ENCODE results near the gene RAD51B. TPM values are rescaled to one million over a fixed set of nuclear protein-coding genes. Genes with fewer than 3 reads are reported as not detected.

Gene RAD51B
- total and polyA plus RNA-seq, 4 donors, result 2.8 to 39.6 (median 13.3) TPM; not detected in 1

DNA sequence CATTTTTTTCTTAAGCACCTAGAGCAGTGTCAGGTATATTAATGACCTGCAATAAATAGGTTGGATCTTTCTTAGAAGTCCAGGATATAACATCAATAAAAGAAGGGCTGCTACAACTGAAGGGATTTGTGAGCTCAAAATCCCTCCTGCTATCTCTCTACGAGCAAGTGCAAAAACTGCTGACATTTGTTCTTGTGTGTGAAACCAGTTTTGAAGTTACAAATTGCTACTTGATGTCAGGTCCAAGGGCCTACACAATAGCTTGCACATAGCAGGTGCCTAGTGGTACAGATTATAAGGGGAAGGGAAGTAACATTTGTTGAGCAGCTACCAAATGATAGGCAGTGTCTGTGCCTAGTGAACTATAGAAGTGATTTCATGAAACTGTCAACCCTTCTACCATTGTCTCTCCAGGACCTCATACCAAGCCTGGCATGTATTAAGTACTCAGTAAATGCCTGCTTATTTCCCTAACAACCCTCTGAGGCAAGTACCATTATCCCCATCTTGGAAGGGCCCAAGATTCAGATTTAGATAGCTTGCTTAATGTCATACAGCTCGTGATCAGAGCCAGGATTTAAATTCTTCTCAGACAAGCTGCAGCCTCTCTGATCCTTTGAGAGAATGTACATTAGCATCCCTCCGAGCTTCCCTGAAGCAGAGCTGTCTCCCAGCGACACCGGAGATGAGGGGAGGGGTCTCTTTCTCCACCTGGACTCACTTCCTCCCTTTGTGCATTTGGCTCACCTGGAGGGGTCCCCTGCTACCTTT is 673.0 kb downstream of the RAD51B start:
- ATAC-seq (ENCODE audit: low FRiP score) (no peak), DNase-seq (no peak)
- Histone ChIP-seq H3K9me3 (ENCODE audit: control insufficient read depth, low read length) (no peaks in the 10 kb centered on the region), H3K4me3 (ENCODE audit: low read length in 2 of 2) (no peak overlapping the region), H3K27ac (ENCODE audit: low read depth in 1 of 2, low read length in 2 of 2) (no peak overlapping the region), H3K4me1 (ENCODE audit: control insufficient read depth in 1 of 2, insufficient read depth in 2 of 2, low read length in 2 of 2) (no peaks in the 10 kb centered on the region), H3K36me3 (ENCODE audit: control insufficient read depth in 1 of 2, insufficient read depth in 2 of 2, low read length in 1 of 2) (no peaks in the 10 kb centered on the region), H3K27me3 (ENCODE audit: control insufficient read depth in 1 of 2, insufficient read depth in 2 of 2, low read length in 1 of 2) (no peaks in the 10 kb centered on the region)
- 94 to 95% methylated on average over 5 of the region's 5 CpGs for WGBS, 2 donors
- intact Hi-C loops (cut with DNase I), result no loop called here

DNA sequence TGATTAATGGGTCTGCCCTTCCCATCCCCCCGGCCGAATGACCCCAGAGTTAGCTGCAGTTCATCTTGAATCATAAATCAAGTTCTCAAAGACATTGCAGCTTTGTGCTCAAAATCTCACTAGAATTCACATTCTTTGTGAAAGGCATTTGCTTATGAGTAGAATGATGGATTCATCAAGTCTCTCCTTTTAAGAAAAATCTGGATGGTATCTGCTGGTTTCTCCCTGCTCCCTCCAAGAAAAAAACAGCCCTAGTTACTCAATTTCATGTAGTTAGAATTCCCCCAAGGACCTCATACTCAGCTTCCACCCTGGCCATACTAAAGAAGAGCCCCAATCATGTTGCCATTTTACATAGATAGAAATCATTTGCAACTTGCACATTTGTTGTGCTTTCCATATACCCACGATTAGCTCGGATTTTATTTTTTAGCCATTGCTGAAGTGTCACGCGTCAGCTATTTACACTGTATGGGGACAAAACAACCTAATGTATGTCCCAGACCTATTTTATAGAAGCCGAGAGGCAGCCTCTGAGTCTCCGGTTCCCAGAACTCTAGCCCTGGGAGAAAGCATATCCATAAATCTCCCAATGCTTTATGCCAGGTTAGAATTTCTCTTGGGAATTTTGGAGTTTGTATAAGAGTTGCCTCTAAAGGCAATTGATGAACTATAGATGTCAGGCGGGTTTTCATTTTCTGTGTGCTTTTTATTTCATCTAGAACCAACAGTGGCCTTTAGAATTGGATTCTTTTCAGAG is 673.8 kb downstream of the RAD51B start:
- H3K27me3 ChIP-seq (ENCODE audit: control insufficient read depth in 1 of 2, insufficient read depth in 2 of 2, low read length in 1 of 2), result no peaks in the 10 kb centered on the region
- 96% methylated on average over 9 of the region's 9 CpGs for WGBS, 2 donors
- intact Hi-C loops (cut with DNase I), result no loop called here
- no peak overlapping the region for H3K4me3 ChIP-seq (ENCODE audit: low read length in 2 of 2)
- H3K9me3 ChIP-seq (ENCODE audit: control insufficient read depth, low read length), result no peaks in the 10 kb centered on the region
- H3K36me3 ChIP-seq (ENCODE audit: control insufficient read depth in 1 of 2, insufficient read depth in 2 of 2, low read length in 1 of 2), result no peaks in the 10 kb centered on the region
- no peaks in the 10 kb centered on the region for H3K4me1 ChIP-seq (ENCODE audit: control insufficient read depth in 1 of 2, insufficient read depth in 2 of 2, low read length in 2 of 2)
- no peak for ATAC-seq (ENCODE audit: low FRiP score)
- no peak for DNase-seq
- no peak overlapping the region for H3K27ac ChIP-seq (ENCODE audit: low read depth in 1 of 2, low read length in 2 of 2)

DNA sequence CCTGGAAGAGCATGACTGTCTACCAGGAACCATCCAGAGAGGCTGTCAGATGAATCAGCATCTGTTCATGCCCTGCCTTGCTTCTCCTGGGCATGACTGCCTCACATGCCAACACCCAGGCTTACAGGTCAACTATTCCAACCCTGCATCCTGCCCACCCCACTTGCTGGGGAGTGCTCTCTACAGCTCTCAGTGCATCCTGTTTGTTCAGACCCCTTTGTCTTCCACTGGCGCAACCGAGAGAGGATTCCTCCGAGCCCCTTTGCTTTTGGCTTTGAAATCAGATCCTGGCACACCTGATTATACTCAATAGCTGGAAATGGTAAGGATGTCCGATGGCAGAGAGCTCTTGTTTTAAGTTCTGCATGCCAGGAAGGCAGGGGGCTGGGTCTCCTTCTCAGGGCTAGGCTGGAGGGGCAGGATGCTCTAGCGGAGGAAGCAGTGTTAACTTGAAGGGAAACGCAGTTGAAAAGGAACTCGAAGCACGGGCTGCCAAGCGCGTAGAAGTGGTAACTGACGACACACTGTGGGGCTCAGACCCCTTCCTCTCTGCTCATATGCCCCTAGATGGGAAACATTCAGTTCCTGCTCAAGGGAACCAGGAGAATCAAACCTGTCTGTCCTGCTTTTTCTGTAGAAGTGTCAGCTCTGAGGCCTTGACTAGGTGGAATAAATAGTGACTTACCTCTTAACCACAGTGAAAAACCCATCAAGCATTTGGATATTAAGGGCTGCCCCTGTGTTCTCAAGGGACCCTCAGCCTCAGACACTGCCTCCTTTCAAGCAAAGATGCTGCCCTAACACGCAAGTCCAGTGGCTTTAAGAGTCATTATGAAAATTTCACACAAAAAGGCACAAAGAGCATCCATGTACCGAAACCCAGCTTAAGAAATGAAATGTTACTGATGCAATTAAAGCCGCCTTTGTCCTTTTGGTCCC is 675.8 kb downstream of the RAD51B start:
- ATAC-seq (ENCODE audit: low FRiP score), result peak; percentile 32

DNA sequence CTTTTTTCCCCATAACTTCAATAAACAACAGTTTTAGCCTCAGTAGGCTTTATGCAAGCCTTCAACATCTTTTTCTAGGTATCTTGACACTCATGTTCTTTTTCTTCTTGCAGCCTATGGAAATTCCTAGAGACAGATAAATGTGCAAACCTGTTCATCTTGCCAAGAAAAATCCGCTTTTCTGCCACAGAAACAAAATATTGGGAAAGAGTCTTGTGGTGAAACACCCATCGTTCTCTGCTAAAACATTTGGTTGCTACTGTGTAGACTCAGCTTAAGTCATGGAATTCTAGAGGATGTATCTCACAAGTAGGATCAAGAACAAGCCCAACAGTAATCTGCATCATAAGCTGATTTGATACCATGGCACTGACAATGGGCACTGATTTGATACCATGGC is 677.4 kb downstream of the RAD51B start:
- Histone ChIP-seq H3K4me1 (ENCODE audit: control insufficient read depth in 1 of 2, insufficient read depth in 2 of 2, low read length in 2 of 2) (no peaks in the 10 kb centered on the region), H3K4me3 (ENCODE audit: low read length in 2 of 2) (no peak overlapping the region), H3K9me3 (ENCODE audit: control insufficient read depth, low read length) (no peaks in the 10 kb centered on the region), H3K27ac (ENCODE audit: low read depth in 1 of 2, low read length in 2 of 2) (no peak overlapping the region), H3K36me3 (ENCODE audit: control insufficient read depth in 1 of 2, insufficient read depth in 2 of 2, low read length in 1 of 2) (no peaks in the 10 kb centered on the region), H3K27me3 (ENCODE audit: control insufficient read depth in 1 of 2, insufficient read depth in 2 of 2, low read length in 1 of 2) (no peaks in the 10 kb centered on the region)
- no peak for ATAC-seq (ENCODE audit: low FRiP score)
- no peak for DNase-seq
- intact Hi-C loops (cut with DNase I), result no loop called here
- WGBS, 2 donors, result 69 to 81% methylated on average over 2 of the region's 2 CpGs

More for the DNA sequence above, 675.8 kb downstream of the RAD51B start:
- no peaks in the 10 kb centered on the region for H3K27me3 ChIP-seq (ENCODE audit: control insufficient read depth in 1 of 2, insufficient read depth in 2 of 2, low read length in 1 of 2)
- H3K4me3 ChIP-seq (ENCODE audit: low read length in 2 of 2), result no peak overlapping the region
- no peak for DNase-seq
- no peaks in the 10 kb centered on the region for H3K4me1 ChIP-seq (ENCODE audit: control insufficient read depth in 1 of 2, insufficient read depth in 2 of 2, low read length in 2 of 2)
- no peak overlapping the region for H3K27ac ChIP-seq (ENCODE audit: low read depth in 1 of 2, low read length in 2 of 2)
- 90 to 94% methylated on average over 14 of the region's 14 CpGs for WGBS, 2 donors
- H3K9me3 ChIP-seq (ENCODE audit: control insufficient read depth, low read length), result no peaks in the 10 kb centered on the region
- intact Hi-C loops (cut with DNase I), result no loop called here
- H3K36me3 ChIP-seq (ENCODE audit: control insufficient read depth in 1 of 2, insufficient read depth in 2 of 2, low read length in 1 of 2), result no peaks in the 10 kb centered on the region

DNA sequence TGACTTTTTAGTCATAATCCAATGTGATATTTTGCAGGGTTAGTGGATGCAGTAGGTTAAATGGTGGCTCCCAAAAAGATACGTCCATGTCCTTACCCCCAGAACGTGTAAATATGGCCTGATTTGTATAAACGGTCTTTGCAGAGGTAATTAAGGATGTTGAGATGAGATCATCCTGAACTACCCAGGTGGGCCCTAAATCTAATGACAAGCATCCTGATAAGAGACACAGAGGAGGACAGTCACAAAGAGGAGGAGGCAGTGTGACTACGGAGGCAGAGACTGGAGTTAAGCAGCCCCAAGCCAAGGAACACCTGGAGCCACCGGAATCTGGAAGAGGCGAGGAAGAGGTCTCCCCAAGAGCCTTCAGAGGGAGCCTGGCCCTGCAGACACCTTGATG is 679.9 kb downstream of the RAD51B start:
- WGBS, 2 donors, result 96 to 98% methylated on average over 6 of the region's 6 CpGs

DNA sequence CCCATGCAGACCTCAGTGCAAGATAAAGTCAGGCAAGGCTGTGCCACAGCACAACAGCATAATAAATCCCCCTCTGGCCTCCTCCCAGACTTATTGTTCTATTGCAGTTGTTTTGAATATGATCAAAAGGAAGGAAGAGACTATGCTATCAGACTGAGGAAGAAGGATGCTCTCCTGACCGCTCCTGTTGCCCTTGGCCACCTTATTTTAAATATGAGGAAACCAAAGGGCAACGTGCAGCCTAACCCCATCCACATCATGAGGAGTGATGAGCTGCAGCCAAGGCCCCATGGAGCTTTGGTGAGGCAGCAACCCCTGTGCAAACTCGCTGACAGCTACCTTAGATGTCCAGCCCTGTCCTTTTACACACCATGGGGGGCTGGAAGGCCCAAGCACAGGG is 681.6 kb downstream of the RAD51B start:
- ATAC-seq (ENCODE audit: low FRiP score), result peak; percentile 6
- intact Hi-C loops (cut with DNase I), result no loop called here

More for the DNA sequence above, 679.9 kb downstream of the RAD51B start:
- Histone ChIP-seq H3K27me3 (ENCODE audit: control insufficient read depth in 1 of 2, insufficient read depth in 2 of 2, low read length in 1 of 2) (no peaks in the 10 kb centered on the region), H3K27ac (ENCODE audit: low read depth in 1 of 2, low read length in 2 of 2) (no peak overlapping the region), H3K4me1 (ENCODE audit: control insufficient read depth in 1 of 2, insufficient read depth in 2 of 2, low read length in 2 of 2) (no peaks in the 10 kb centered on the region), H3K9me3 (ENCODE audit: control insufficient read depth, low read length) (no peaks in the 10 kb centered on the region), H3K4me3 (ENCODE audit: low read length in 2 of 2) (no peak overlapping the region), H3K36me3 (ENCODE audit: control insufficient read depth in 1 of 2, insufficient read depth in 2 of 2, low read length in 1 of 2) (no peaks in the 10 kb centered on the region)
- intact Hi-C loops (cut with DNase I), result no loop called here
- ATAC-seq (ENCODE audit: low FRiP score) (no peak), DNase-seq (no peak)

DNA sequence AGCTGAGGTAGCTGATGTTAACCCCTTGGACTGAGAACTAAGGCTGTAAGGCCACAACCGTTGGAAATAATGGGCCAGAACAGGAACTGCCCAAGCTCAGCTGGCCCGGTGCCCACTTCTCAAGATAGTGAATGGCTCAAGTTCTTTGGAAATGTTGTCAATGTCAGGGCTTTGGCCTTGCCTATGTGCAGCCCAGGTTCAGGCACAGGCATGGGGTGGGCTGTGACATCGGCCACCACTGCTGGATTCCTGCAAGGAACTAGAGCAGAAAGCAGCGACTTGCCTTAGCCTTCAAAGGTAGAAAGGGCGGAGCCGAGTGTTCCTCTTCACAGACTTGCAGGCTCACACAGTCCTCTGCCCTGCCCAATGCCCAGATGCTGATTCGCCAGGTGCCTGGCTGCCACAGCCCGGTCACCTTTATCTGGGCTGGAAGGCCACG is 682.1 kb downstream of the RAD51B start:
- ATAC-seq (ENCODE audit: low FRiP score), result no peak
- intact Hi-C loops (cut with DNase I), result no loop called here
- peak in 1 of 2 donors; percentile 75 for DNase-seq
- Histone ChIP-seq H3K4me1 (ENCODE audit: control insufficient read depth in 1 of 2, insufficient read depth in 2 of 2, low read length in 2 of 2) (no peaks in the 10 kb centered on the region), H3K27ac (ENCODE audit: low read depth in 1 of 2, low read length in 2 of 2) (no peak overlapping the region), H3K4me3 (ENCODE audit: low read length in 2 of 2) (no peak overlapping the region), H3K27me3 (ENCODE audit: control insufficient read depth in 1 of 2, insufficient read depth in 2 of 2, low read length in 1 of 2) (no peaks in the 10 kb centered on the region), H3K36me3 (ENCODE audit: control insufficient read depth in 1 of 2, insufficient read depth in 2 of 2, low read length in 1 of 2) (no peaks in the 10 kb centered on the region), H3K9me3 (ENCODE audit: control insufficient read depth, low read length) (no peaks in the 10 kb centered on the region)
- 86 to 88% methylated on average over 9 of the region's 9 CpGs for WGBS, 2 donors

More for the DNA sequence above, 681.6 kb downstream of the RAD51B start:
- 94 to 98% methylated on average over 3 of the region's 3 CpGs for WGBS, 2 donors
- H3K27me3 ChIP-seq (ENCODE audit: control insufficient read depth in 1 of 2, insufficient read depth in 2 of 2, low read length in 1 of 2), result no peaks in the 10 kb centered on the region
- H3K4me3 ChIP-seq (ENCODE audit: low read length in 2 of 2), result no peak overlapping the region
- no peak for DNase-seq
- no peaks in the 10 kb centered on the region for H3K36me3 ChIP-seq (ENCODE audit: control insufficient read depth in 1 of 2, insufficient read depth in 2 of 2, low read length in 1 of 2)
- H3K4me1 ChIP-seq (ENCODE audit: control insufficient read depth in 1 of 2, insufficient read depth in 2 of 2, low read length in 2 of 2), result no peaks in the 10 kb centered on the region
- no peaks in the 10 kb centered on the region for H3K9me3 ChIP-seq (ENCODE audit: control insufficient read depth, low read length)
- no peak overlapping the region for H3K27ac ChIP-seq (ENCODE audit: low read depth in 1 of 2, low read length in 2 of 2)

DNA sequence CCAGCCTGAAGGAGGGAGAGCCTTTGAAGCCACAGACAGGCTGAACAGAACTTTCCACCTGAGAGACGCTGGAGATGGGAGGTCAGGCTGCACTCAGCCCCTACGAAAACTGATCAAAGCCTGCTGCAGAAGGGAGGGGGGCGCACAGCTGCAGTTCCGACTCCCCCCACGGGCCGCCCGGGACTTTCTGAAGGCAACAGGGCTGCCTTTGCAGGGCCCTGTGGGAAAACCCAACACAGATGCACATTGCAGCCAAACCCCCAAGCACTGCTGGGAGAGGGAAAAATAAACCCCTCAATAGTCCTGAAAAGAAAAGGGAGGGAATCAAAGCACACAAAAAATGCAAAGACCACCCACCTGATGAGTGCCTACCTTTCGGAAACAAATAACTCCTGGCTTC is 682.7 kb downstream of the RAD51B start:
- H3K9me3 ChIP-seq (ENCODE audit: control insufficient read depth, low read length), result no peaks in the 10 kb centered on the region
- intact Hi-C loops (cut with DNase I), result no loop called here

More for the DNA sequence above, 682.7 kb downstream of the RAD51B start:
- Histone ChIP-seq H3K36me3 (ENCODE audit: control insufficient read depth in 1 of 2, insufficient read depth in 2 of 2, low read length in 1 of 2) (no peaks in the 10 kb centered on the region), H3K4me1 (ENCODE audit: control insufficient read depth in 1 of 2, insufficient read depth in 2 of 2, low read length in 2 of 2) (no peaks in the 10 kb centered on the region), H3K27me3 (ENCODE audit: control insufficient read depth in 1 of 2, insufficient read depth in 2 of 2, low read length in 1 of 2) (no peaks in the 10 kb centered on the region), H3K27ac (ENCODE audit: low read depth in 1 of 2, low read length in 2 of 2) (no peak overlapping the region), H3K4me3 (ENCODE audit: low read length in 2 of 2) (no peak overlapping the region)
- DNase-seq, result no peak
- WGBS, 2 donors, result 94 to 96% methylated on average over 8 of the region's 8 CpGs
- ATAC-seq (ENCODE audit: low FRiP score), result no peak

Data from aorta (tissue), 5 donors.